Mesothelial cell of epicardium (in vitro differentiated cells): ENCODE data around the gene DGAT2. TPM values are rescaled to one million over a fixed set of nuclear protein-coding genes. Genes with fewer than 3 reads are reported as not detected.
"Not testable (repeated sequence)": the region's sequence is repeated elsewhere in the genome, so short reads cannot be mapped to it uniquely, and the experiment has no call there.

Experiments used
- DNase-seq, 2 experiments: peaks; one replicate each; pipeline ENCODE4 v3.0.0; 2021; ENCODE audit warnings: low spot score in 2 of 2; ENCODE audit not compliant: unreplicated experiment in 2 of 2
- H3K27ac Mint-ChIP-seq: 2 replicates; pipeline ENCODE4 v1.8.0; 2021; ENCODE audit warnings: mixed read lengths
- H3K27me3 Mint-ChIP-seq: 2 replicates; pipeline ENCODE4 v1.8.0; 2021; ENCODE audit warnings: low read depth, mixed read lengths
- H3K36me3 Mint-ChIP-seq: 2 replicates; pipeline ENCODE4 v1.8.0; 2021; ENCODE audit warnings: mixed read lengths
- H3K4me1 Mint-ChIP-seq: 2 replicates; pipeline ENCODE4 v1.8.0; 2021; ENCODE audit warnings: mixed read lengths
- H3K4me3 Mint-ChIP-seq: 2 replicates; pipeline ENCODE4 v1.8.0; 2021; ENCODE audit warnings: mild to moderate bottlenecking, moderate library complexity, mixed read lengths
- H3K9me3 Mint-ChIP-seq: 2 replicates; pipeline ENCODE4 v1.8.0; 2021; ENCODE audit warnings: mixed read lengths
- total RNA-seq: library from RNA; stranded (reverse); gene quantifications from 3 replicates; pipeline ENCODE4 v1.2.1, GENCODE V29; 2021
- TF ChIP-seq, protein P1 (sequence below): fragments of 200-600 bp; sonication (generic); IDR thresholded peaks from one replicate; pipeline ENCODE4 v1.5.0; 2021; ENCODE audit warnings: antibody characterized with exemption; ENCODE audit not compliant: unreplicated experiment

The DGAT2 gene
- total RNA-seq, 1 donor from 2014 or later = 1.3 TPM

DNA sequence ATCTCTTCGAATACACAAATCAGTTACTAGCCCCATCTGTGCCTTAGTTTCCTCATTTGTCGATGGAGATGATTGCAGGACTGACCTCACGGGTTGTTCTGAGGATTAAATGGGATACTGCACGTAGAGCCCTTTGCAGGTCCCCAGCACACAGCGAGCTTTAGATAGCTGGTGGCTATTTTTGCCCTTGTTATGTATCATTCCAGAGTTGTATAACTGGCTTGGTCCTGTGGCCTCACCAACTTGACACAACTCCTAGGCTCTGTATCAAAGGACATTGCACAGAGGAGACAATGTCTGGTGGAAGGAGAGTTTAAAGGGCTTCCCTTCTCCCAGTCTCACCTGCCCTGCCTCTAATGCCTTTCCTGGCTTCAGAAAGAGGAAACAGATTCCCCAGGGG lies 22.8 kb upstream of the DGAT2 start:
- Mint-ChIP-seq H3K4me1 (no peaks in the 10 kb centered on the region), H3K9me3 (no peaks in the 10 kb centered on the region), H3K27ac (no peak overlapping the region), H3K4me3 (no peak overlapping the region), H3K36me3 (no peaks in the 10 kb centered on the region), H3K27me3 (peaks cover 24% of the 10 kb centered on the region)
- TF ChIP-seq, protein P1, sequence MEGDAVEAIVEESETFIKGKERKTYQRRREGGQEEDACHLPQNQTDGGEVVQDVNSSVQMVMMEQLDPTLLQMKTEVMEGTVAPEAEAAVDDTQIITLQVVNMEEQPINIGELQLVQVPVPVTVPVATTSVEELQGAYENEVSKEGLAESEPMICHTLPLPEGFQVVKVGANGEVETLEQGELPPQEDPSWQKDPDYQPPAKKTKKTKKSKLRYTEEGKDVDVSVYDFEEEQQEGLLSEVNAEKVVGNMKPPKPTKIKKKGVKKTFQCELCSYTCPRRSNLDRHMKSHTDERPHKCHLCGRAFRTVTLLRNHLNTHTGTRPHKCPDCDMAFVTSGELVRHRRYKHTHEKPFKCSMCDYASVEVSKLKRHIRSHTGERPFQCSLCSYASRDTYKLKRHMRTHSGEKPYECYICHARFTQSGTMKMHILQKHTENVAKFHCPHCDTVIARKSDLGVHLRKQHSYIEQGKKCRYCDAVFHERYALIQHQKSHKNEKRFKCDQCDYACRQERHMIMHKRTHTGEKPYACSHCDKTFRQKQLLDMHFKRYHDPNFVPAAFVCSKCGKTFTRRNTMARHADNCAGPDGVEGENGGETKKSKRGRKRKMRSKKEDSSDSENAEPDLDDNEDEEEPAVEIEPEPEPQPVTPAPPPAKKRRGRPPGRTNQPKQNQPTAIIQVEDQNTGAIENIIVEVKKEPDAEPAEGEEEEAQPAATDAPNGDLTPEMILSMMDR = no peak
- no peak for DNase-seq

DNA sequence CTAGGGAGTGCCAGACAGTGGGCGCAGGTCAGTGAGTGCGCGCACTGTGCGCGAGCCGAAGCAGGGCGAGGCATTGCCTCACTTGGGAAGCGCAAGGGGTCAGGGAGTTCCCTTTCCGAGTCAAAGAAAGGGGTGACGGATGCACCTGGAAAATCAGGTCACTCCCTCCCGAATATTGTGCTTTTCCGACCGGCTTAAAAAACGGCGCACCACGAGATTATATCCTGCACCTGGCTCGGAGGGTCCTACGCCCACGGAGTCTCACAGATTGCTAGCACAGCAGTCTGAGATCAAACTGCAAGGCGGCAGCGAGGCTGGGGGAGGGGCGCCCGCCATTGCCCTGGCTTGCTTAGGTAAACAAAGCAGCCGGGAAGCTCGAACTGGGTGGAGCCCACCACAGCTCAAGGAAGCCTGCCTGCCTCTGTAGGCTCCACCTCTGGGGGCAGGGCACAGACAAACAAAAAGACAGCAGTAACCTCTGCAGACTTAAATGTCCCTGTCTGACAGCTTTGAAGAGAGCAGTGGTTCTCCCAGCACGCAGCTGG lies 19.8 kb upstream of the DGAT2 start:
- DNase-seq, H3K9me3 Mint-ChIP-seq, H3K4me1 Mint-ChIP-seq, H3K4me3 Mint-ChIP-seq, H3K36me3 Mint-ChIP-seq, H3K27ac Mint-ChIP-seq: not testable (repeated sequence)
- H3K27me3 Mint-ChIP-seq = peaks cover 11% of the 10 kb centered on the region

DNA sequence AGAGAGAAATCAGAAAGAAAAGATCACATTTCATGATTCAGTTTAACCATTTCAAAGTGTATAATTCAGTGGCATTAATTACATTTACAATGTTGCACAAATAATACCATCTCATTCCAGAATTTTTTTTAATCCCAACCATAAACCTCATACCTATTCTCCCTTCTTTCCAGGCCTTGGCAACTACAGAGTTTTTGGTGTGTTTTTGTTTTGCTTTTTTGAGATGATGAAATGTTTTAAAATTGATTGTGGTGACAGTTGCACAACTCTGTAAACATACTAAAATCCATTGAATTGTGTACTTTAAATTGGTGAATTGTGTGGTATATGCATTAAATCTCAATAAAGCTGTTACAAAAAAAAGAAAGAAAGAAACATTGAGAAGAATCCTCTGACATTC lies 13.6 kb upstream of the DGAT2 start:
- not testable (repeated sequence) for H3K27ac Mint-ChIP-seq, H3K4me3 Mint-ChIP-seq, H3K36me3 Mint-ChIP-seq, H3K27me3 Mint-ChIP-seq, H3K4me1 Mint-ChIP-seq, DNase-seq, H3K9me3 Mint-ChIP-seq

DNA sequence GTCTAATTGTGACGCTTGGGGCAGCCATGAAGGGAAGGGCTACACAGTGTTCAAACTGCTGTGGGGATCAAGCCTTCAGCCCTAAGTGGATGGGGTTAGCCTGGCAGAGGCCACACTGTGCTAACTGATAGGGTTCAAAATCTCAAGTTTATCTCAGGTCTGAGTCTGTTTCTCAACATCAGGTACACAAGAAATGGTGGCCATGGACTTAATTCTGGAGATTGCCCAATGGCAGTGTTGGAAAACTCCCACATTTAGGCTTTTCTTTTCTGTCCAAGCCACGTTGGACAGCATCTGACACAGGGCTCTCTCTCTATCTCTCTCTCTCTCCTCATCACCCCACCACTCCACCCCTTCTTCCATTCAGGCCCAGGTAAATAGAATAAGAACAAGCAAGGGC lies 10.9 kb upstream of the DGAT2 start:
- TF ChIP-seq, protein P1 = no peak
- Mint-ChIP-seq H3K4me1 (no peaks in the 10 kb centered on the region), H3K27ac (no peak overlapping the region), H3K9me3 (no peaks in the 10 kb centered on the region), H3K36me3 (no peaks in the 10 kb centered on the region), H3K4me3 (no peak overlapping the region), H3K27me3 (peaks cover 4% of the 10 kb centered on the region)
- no peak for DNase-seq

DNA sequence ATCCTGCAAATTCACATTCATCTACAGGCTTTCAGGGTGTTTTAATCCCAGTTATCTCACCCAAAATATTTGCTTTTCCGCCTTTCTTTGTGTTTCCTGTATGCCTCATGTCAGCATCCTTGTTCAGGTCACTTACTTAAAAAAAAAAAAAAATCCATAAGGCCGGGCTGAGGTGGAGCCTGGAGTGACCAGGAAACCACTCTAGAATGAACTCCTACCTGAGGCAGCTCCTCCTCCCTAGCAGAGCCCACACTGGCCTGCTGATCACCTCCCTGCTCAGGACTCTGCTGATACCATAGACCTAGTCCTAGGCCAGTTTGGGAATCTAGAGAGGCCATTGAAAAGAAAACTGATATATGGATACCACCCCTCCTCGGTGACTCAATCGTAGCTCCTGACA lies 8.7 kb upstream of the DGAT2 start:
- H3K4me3 Mint-ChIP-seq = no peak overlapping the region
- TF ChIP-seq, protein P1 = no peak
- H3K27me3 Mint-ChIP-seq = peaks cover 4% of the 10 kb centered on the region
- no peak for DNase-seq
- no peak overlapping the region for H3K27ac Mint-ChIP-seq
- no peaks in the 10 kb centered on the region for H3K4me1 Mint-ChIP-seq
- no peaks in the 10 kb centered on the region for H3K36me3 Mint-ChIP-seq
- no peaks in the 10 kb centered on the region for H3K9me3 Mint-ChIP-seq

DNA sequence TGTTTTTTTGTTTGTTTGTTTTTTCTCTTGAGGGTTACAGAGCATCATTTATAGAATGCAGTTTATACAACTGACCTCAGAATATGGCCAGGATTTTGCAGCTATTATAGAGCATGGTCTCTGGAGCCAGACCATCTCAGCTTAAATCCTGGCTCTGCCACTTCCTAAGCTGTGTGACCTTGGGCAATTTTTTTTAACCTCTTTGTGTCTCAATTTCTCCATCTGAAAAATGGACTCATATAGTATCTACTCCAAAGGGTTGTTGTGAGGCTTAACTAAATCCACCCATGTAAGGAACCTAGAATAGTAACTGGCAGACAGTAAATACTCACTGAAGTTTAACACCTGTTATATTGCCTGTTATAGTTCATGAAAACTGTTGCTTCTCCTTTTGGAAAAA lies 8.3 kb upstream of the DGAT2 start:
- H3K27ac Mint-ChIP-seq = no peak overlapping the region
- no peak for DNase-seq
- TF ChIP-seq, protein P1 = no peak
- peaks cover 3% of the 10 kb centered on the region for H3K27me3 Mint-ChIP-seq
- H3K36me3 Mint-ChIP-seq = no peaks in the 10 kb centered on the region
- H3K4me1 Mint-ChIP-seq = no peaks in the 10 kb centered on the region
- H3K4me3 Mint-ChIP-seq = no peak overlapping the region
- H3K9me3 Mint-ChIP-seq = no peaks in the 10 kb centered on the region
